HepG2 (cell line): ENCODE measurements around the gene TMEM139. TPM values are rescaled to one million over a fixed set of nuclear protein-coding genes. Genes with fewer than 3 reads are reported as not detected.

Experiments
- ASH2L ChIP-seq: fragments of 300-600, 200-600 bp; sonication (generic); IDR thresholded peaks from 2 replicates; pipeline ENCODE4 v1.7.0; 2017; ENCODE audit warnings: low read depth, mild to moderate bottlenecking, moderate library complexity, mixed read lengths, low read length; ENCODE audit not compliant: insufficient read length
- FOSL2 ChIP-seq: sonication (generic); formaldehyde crosslinking; IDR thresholded peaks from 2 replicates; pipeline ENCODE4 v1.4.0; 2020; ENCODE audit warnings: missing genetic modification reagents
- GTF3A ChIP-seq: sonication (generic); formaldehyde crosslinking; conservative IDR thresholded peaks from 2 replicates; pipeline ENCODE4 v1.4.0; 2020; ENCODE audit warnings: mild to moderate bottlenecking, missing genetic modification reagents
- RFX3 ChIP-seq: IDR thresholded peaks from 2 replicates; pipeline ENCODE4 v1.6.1; 2016; ENCODE audit warnings: missing biosample characterization, missing genetic modification reagents
- RFXANK ChIP-seq: IDR thresholded peaks from 2 replicates; pipeline ENCODE4 v1.6.1; 2016
- SYNCRIP ChIP-seq: fragments of 200-400 bp; formaldehyde crosslinking; IDR thresholded peaks from 2 replicates; pipeline ENCODE4 v1.6.1; 2018; ENCODE audit warnings: mild to moderate bottlenecking, low read depth, low read length; ENCODE audit not compliant: insufficient read depth
- TAF15 ChIP-seq: fragments of 200-400 bp; formaldehyde crosslinking; IDR thresholded peaks from one replicate; pipeline ENCODE4 v1.6.1; 2018; ENCODE audit warnings: mild to moderate bottlenecking, low read depth, low read length; ENCODE audit not compliant: poor library complexity, severe bottlenecking
- TCF12 ChIP-seq, 2 experiments: fragments of 450-650 bp in 1 of 2; sonication (generic) in 1 of 2; formaldehyde crosslinking in 1 of 2; IDR thresholded peaks; 2 replicates each; pipeline versions ENCODE4 v1.6.1 to v1.8.0; 2017 to 2022; ENCODE audit warnings: antibody characterized with exemption in 1 of 2, mild to moderate bottlenecking in 1 of 2, missing genetic modification reagents in 1 of 2, moderate library complexity in 1 of 2
- ZKSCAN8 ChIP-seq: IDR thresholded peaks from 2 replicates; pipeline ENCODE4 v1.6.1; 2016; ENCODE audit warnings: borderline replicate concordance, missing genetic modification reagents, missing compliant biosample characterization
- ZNF292 ChIP-seq: sonication (generic); formaldehyde crosslinking; IDR thresholded peaks from 2 replicates; pipeline ENCODE4 v1.8.1; 2022; ENCODE audit warnings: mild to moderate bottlenecking, low read depth, missing genetic modification reagents, borderline replicate concordance
- ZNF556 ChIP-seq: sonication (generic); formaldehyde crosslinking; IDR thresholded peaks from 2 replicates; pipeline ENCODE4 v1.4.0; 2020; ENCODE audit warnings: mild to moderate bottlenecking, missing genetic modification reagents, borderline replicate concordance
- ZNF768 ChIP-seq: sonication (generic); formaldehyde crosslinking; IDR thresholded peaks from 2 replicates; pipeline ENCODE4 v1.4.0; 2020; ENCODE audit warnings: missing genetic modification reagents
- ZNF879 ChIP-seq: sonication (generic); formaldehyde crosslinking; IDR thresholded peaks from 2 replicates; pipeline ENCODE4 v1.8.1; 2023; ENCODE audit warnings: missing genetic modification reagents
- polyA plus RNA-seq, 8 experiments: library from polyadenylated mRNA; depleted of rRNA in 3 of 8; stranded (reverse) in 7 of 8; unstranded in 1 of 8; fragments of >200 nt; fragmentation: Illumina TruSeq in 4 of 8; extraction: Trizol in 4 of 8; gene quantifications; 2 replicates each; pipeline versions ENCODE4 v1.2.1 to v1.2.3, GENCODE V29; 2011 to 2016; ENCODE audit warnings: low read depth in 4 of 8, missing spikeins in 1 of 8, mixed read lengths in 1 of 8; ENCODE audit not compliant: insufficient read depth in 1 of 8
- total RNA-seq, 5 experiments: library from RNA; depleted of rRNA; stranded (reverse); fragments of >200 nt; fragmentation: Illumina TruSeq; extraction: Trizol; gene quantifications; 2 replicates each; pipeline ENCODE4 v1.2.3, GENCODE V29; 2016; ENCODE audit warnings: low read depth in 1 of 5
- TF ChIP-seq, protein P1 (sequence below): sonication (generic); formaldehyde crosslinking; IDR thresholded peaks from 2 replicates; pipeline ENCODE4 v1.4.0; 2020; ENCODE audit warnings: mild to moderate bottlenecking, missing genetic modification reagents
- TF ChIP-seq, protein P2 (sequence below): sonication (generic); formaldehyde crosslinking; IDR thresholded peaks from 2 replicates; pipeline ENCODE4 v1.5.0; 2020; ENCODE audit warnings: missing genetic modification reagents
- TF ChIP-seq, protein P3 (sequence below): IDR thresholded peaks from 2 replicates; pipeline ENCODE4 v1.6.1; 2016; ENCODE audit warnings: missing biosample characterization, missing genetic modification reagents, low read depth

Gene TMEM139
- total and polyA plus RNA-seq, 2 of the 13 experiments (the other 11 are each of a cell fraction or from before 2014, with no cell fraction given) = 7.9 to 14.0 TPM

DNA sequence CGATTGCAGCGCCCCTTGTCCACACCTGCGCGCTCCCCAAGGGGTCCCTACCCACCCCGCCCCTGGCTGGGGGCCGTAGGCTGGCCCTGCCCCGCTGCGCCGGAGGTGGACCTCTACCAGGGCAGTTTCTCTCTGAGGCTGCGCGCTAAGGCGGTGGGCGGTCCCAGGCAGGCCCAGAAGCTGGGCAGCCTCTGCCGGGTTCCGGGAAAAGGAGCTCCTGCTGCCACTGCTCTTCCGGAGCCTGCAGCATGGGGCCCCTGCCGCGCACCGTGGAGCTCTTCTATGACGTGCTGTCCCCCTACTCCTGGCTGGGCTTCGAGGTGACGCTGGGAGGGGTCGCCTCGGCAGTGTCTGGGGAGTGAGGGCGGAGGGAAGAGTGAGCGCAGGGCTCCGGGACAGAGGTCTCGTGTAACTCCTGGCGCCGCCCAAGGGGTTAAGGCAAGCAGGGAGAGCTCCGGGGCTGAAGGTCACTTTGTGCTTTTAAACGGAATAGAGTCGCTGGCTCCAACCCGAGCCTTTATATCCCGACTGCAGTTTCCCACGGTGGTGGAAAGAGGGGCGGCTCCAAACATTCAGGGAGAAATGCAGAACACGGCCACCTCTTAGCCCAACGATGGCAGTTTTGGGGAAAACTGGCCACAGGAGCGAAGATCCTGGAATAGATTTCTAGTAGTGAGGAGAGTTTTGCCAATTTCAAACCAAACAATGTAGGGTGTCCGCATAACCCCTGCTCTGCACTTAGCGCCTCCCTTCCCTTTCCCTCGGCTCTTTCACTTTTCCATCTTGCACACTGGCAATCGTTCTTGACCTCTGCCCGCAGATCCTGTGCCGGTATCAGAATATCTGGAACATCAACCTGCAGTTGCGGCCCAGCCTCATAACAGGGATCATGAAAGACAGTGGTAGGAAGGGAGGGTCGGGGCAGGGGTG lies 21.2 kb upstream of the TMEM139 start, which contains the start of gene GSTK1 (continued):
- TF ChIP-seq, protein P1, sequence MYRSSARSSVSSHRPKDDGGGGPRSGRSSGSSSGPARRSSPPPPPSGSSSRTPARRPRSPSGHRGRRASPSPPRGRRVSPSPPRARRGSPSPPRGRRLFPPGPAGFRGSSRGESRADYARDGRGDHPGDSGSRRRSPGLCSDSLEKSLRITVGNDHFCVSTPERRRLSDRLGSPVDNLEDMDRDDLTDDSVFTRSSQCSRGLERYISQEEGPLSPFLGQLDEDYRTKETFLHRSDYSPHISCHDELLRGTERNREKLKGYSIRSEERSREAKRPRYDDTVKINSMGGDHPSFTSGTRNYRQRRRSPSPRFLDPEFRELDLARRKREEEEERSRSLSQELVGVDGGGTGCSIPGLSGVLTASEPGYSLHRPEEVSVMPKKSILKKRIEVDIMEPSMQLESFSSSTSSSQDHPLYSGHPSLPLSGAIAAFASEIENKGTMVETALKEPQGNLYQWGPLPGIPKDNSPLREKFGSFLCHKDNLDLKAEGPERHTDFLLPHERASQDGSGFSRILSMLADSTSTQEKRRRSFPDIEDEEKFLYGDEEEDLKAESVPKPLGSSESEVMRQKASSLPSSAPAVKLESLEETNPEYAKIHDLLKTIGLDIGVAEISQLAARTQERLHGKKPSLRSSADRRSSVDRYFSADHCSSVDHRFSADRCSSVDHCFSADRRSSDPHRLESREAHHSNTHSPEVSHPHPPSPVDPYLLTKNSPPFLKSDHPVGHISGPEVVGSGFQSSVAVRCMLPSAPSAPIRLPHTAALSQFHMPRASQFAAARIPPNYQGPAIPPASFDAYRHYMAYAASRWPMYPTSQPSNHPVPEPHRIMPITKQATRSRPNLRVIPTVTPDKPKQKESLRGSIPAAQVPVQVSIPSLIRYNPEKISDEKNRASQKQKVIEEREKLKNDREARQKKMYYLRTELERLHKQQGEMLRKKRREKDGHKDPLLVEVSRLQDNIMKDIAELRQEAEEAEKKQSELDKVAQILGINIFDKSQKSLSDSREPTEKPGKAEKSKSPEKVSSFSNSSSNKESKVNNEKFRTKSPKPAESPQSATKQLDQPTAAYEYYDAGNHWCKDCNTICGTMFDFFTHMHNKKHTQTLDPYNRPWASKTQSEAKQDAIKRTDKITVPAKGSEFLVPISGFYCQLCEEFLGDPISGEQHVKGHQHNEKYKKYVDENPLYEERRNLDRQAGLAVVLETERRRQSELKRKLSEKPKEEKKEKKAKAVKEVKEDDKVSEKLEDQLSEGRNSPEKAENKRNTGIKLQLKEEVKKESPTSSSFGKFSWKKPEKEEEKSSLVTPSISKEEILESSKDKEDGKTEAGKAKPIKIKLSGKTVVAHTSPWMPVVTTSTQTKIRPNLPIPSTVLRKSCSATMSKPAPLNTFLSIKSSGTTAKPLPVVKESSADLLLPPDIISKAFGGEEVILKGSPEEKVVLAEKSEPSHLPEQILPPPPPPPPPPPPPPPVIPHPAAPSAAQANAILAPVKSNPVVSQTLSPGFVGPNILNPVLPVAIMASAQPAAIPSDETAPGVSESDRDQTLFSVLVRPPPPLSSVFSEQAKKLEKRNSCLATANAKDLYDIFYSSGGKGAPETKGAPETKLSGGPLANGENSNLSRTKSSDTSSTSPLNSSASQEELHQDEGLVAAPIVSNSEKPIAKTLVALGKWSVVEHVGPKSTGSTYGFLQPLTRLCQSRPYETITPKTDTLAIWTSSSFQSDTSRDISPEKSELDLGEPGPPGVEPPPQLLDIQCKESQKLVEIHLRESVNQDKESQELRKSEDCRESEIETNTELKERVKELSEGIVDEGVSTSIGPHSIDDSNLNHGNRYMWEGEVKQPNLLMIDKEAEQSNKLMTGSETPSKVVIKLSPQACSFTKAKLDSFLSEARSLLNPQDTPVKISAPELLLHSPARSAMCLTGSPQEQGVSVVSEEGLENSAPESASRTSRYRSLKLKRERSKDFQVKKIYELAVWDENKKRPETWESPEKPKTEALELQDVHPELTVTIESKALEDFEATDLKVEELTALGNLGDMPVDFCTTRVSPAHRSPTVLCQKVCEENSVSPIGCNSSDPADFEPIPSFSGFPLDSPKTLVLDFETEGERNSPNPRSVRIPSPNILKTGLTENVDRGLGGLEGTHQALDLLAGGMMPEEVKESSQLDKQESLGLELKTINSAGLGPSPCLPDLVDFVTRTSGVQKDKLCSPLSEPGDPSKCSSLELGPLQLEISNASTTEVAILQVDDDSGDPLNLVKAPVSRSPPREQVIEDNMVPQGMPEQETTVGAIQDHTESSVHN (CRISPR knock-in tag) = no peak
- TF ChIP-seq, protein P2, sequence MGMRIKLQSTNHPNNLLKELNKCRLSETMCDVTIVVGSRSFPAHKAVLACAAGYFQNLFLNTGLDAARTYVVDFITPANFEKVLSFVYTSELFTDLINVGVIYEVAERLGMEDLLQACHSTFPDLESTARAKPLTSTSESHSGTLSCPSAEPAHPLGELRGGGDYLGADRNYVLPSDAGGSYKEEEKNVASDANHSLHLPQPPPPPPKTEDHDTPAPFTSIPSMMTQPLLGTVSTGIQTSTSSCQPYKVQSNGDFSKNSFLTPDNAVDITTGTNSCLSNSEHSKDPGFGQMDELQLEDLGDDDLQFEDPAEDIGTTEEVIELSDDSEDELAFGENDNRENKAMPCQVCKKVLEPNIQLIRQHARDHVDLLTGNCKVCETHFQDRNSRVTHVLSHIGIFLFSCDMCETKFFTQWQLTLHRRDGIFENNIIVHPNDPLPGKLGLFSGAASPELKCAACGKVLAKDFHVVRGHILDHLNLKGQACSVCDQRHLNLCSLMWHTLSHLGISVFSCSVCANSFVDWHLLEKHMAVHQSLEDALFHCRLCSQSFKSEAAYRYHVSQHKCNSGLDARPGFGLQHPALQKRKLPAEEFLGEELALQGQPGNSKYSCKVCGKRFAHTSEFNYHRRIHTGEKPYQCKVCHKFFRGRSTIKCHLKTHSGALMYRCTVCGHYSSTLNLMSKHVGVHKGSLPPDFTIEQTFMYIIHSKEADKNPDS (CRISPR knock-in tag) = no peak
- TF ChIP-seq, protein P3, sequence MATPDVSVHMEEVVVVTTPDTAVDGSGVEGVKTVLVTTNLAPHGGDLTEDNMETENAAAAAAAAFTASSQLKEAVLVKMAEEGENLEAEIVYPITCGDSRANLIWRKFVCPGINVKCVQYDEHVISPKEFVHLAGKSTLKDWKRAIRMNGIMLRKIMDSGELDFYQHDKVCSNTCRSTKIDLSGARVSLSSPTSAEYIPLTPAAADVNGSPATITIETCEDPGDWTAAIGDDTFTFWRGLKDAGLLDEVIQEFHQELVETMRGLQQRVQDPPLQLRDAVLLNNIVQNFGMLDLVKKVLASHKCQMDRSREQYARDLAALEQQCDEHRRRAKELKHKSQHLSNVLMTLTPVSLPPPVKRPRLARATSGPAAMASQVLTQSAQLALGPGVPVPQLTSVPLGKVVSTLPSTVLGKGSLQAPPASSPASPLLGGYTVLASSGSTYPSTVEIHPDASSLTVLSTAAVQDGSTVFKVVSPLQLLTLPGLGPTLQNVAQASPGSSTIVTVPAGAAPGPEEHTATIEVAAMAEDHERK (CRISPR knock-in tag) = no peak
- TF ChIP-seq TAF15 (no peak), ZNF879 (CRISPR knock-in tag) (0 out of 2 replicates have a peak, but pooled peaks have one; percentile 32), FOSL2 (peak; percentile 41), GTF3A (CRISPR knock-in tag) (no peak), SYNCRIP (no peak), ZNF292 (CRISPR knock-in tag) (peak; percentile 92), ZNF556 (CRISPR knock-in tag) (peak; percentile 92; the same call in 1 of the 2 replicates), RFX3 (CRISPR knock-in tag) (no peak), TCF12 (IDR thresholded peaks at IDR 0.05) (no peak), TCF12 (CRISPR knock-in tag; IDR thresholded peaks at IDR 0.05) (peak; percentile 57; the same call in 1 of the 2 replicates), RFXANK (CRISPR knock-in tag) (no peak), ASH2L (no peak), ZKSCAN8 (CRISPR knock-in tag) (peak; percentile 30; the same call in 1 of the 2 replicates), ZNF768 (CRISPR knock-in tag) (peak; percentile 72; the same call in 1 of the 2 replicates)
